NCI-H2171 (cell line): ENCODE data around the gene TSR1.
"Not testable (repeated sequence)": the region's sequence is repeated elsewhere in the genome, so short reads cannot be mapped to it uniquely, and the experiment has no call there.

ENCODE experiments used
- DNase-seq: peaks from one replicate; lab custom pipeline; 2025; lab: John Stamatoyannopoulos, UW

TSR1 gene

DNA sequence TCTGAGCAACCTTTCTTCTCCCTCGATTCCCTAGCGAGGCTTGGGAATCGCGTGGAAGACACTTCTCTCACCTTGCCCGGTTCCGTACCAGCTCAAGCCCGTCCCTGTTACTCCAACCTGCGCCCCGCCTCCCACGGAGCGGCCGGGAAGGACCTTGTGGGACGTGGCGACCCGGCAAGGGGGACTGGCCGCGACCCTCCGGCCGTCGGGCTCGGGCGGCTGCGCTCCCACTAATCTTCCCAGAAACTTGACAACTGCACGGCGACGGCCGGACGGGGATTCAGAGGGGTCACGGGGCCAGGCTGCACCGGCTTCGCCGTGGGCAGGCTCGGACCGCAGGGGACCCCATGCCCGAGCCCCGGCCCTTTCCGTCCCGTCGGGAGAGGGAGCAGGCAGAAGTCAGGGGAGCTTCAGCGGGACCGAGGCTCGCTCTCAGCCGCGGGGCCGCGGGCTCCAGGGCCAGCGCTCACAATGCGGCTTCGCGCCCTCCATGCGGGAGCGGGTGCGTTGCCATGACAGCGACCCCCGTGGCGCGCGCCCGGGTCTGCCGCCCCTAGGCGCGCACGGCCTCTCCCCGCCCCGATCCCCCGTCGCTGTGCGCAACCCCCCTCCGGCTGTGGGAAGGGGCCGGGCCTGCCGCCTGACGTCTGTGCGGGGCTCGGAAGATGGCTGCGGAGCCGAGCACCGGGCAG lies 741 bp upstream of the TSR1 start, which contains the start of gene SGSM2:
Gene SGSM2, plus strand, starts transcription at position 650 of the 692 bp plus-strand sequence. CDS start 188 bp downstream, outside the sequence.
- peak; percentile 80 for DNase-seq

DNA sequence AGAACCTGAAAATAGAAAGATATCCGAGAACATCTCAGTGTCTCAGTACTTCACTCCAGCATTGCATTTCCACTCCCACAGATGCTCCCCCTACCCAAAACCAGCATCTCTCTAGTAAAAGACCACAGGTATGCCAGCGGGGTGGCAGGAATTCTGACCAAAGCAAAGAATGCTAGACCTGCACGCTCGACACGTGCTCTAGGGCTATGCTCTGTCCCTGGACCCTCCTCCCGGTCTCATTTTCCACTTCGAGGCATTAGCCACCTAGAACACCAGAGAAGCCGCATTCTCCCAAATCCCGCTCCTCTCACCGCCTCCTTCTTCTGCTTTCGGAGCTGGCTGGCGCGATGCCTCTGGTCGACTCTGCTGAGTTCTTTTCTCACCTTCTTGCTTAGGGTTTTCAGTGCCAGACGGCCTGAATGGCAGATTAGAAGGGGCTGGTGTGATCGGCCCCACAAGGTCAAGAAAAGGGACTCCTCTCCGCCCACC lies 487 bp downstream of the TSR1 start:
- DNase-seq, result no peak

DNA sequence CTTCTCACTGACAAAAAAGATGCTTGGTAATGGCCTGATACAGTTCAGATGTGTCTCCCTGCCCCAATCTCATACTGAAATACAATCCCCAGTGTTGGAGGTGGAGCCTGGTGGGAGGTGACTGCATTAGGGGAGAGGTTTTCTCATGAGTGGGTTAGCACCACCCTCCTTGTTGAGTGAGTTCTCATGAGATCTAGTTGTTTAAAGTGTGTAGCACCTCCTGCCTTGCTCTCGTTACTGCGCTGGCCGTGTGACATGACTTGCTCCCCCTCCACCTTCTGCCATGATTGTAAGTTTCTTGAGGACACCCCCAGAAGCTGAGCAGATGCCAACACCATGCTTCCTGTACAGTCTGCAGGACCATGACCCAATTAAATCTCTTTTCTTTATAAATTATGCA lies 5.0 kb downstream of the TSR1 start:
- DNase-seq, result no peak

DNA sequence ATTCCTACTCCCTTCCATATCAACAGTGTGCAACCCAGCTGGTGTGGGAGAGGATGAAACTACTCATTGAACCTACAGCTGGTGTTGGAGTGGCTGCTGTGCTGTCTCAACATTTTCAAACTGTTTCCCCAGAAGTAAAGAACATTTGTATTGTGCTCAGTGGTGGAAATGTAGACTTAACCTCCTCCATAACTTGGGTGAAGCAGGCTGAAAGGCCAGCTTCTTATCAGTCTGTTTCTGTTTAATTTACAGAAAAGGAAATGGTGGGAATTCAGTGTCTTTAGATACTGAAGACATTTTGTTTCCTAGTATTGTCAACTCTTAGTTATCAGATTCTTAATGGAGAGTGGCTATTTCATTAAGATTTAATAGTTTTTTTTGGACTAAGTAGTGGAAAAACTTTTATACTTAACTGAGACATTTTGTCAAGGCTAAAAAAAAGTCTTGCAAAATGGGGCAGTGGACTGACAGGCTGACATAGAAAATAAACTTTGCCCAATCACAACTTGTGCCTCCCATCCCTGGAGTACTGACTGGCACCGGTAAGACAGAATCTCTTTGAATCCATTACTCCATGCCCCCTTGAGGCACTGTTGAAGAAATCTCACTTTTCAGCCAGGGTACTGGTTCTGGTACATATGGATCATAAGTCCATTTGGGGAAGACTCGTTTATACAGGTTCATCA lies 12.5 kb downstream of the TSR1 start:
- DNase-seq, result no peak

DNA sequence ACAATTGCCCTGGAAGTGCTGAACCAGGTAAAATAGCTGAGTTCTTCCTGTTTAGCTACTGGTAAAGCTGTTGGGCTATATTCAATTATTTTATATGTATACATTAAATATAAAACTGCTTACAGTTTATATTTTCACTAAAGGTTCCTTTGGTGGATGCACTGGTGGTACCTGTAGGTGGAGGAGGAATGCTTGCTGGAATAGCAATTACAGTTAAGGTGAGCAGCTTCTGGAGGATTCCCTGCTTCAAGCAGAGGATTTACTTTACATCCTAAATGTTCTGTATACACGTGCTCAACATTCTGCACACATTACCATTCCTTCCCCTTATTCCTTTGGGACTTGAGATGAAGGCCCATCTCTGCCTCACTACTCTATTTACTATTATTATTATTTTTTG lies 14.9 kb downstream of the TSR1 start:
- DNase-seq, result no peak

DNA sequence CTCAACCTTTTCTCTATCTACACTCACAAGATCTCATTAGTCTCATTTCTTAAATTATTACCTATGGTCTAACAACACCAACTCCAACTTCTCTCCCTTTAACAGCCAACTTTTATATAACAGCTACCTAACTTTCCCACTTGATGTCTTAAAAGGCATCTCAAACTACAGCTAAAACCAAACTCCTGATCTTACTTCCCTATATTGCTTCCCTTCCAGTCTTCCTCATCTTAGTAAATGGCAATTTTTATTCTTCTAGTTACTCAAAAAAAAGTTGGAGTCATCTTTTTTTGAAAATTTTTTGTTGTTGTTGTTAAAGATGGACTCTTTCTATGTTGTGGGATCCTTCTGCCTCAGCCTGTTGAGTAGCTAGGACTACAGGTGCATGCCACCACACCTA lies 17.2 kb downstream of the TSR1 start:
- no peak for DNase-seq

DNA sequence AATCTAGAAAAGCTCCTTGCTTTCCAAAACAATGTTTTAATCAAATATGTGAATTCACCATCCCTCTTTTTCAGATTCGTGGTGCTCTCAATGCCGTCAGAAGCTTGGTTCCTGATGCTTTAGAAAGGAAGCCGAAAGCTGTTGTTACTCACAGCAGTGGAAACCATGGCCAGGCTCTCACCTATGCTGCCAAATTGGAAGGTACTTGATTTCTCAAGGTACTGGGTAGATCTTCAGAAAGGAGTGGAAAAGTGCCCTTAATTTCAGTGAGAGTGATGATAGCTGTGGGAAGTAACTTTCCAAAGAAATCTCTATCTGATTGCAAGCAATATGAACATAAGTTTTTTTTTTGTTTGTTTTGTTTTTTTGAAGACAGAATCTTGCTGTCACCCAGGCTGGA lies 18.5 kb downstream of the TSR1 start:
- no peak for DNase-seq

DNA sequence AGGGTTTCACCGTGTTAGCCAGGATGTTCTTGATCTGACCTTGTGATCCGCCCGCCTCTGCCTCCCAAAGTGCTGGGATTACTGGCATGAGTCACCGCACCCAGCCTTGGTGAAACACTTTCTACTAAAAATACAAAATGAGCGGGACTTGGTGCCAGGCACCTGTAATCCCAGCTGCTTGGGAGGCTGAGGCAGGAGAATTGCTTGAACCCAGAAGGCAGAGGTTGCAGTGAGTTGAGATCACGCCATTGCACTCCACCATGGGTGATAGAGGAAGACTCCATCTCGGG lies 19.4 kb downstream of the TSR1 start:
- DNase-seq, result not testable (repeated sequence)

DNA sequence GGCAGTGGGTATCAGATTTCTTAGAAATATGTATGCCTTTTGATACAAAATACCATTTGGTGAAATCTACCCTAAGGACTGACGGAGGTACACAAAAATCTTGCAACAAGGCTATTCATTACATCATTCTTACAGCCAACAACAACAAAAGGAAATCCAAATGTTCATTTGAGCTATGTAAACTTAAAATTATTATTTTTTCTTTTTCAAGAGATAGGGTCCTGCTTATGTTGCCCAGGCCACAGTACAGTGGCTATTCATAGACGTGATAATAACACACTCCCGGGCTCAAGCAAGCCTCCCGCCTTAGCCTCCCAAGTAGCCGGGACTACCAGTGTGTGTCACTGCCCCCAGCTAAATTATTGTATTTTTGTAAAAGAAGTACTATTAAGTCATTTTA lies 23.5 kb downstream of the TSR1 start:
- no peak for DNase-seq

DNA sequence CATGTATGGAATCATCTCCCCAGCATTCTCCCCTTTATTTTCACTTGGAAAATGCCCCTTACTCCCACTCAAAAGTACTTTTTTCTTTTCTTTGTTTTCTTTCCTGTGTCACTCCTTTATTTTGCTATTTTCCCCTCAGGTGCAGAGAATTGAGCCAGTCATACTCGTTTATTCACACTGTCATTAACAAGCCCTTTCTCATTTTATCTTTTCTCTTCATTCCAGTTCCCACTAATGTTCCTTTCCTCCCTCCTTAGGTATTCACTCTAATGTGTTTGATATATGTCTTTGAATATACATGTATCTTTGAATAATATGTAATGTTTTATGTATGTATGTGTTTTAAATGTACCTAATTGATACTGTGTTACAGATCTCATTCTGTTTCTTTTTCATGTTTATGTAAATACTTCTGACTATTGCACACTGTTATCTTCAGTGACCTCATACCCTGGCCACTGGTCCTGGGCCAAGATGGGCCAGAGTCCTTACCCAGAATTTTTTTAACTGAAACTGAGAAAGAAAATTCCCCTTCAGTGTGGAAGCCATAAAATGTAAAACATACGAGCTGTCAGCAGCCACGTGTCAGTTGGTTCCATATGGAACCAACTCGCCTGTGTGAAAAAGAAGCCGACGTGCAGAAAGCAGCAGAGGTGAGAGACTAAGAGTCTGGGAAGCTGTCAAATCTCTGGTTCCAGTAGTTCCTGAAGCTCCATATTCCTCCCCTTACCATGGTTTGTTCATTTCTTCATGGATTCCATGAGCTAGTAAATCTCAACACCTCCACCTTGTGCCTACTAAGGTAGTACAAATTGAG lies 26.7 kb downstream of the TSR1 start:
- peak; percentile 14 for DNase-seq

DNA sequence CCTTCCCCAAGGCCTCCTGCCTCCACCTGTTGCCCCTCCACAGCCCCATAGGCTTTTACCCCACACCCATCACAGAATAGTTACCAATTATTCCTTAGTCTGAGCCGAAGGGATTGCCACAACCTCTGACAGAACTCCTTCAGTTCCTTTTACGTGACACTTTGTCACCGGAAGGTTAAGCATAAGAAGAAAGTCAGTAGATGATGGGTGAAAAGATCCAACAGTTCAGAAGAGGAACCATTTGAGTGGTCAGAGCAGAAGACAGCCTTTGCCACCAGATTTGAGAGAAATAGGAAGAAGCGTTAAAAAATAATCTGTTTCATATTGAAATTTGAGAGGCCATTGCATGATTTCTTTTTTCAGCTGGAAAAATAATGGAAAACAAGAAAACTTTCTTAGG lies 31.3 kb downstream of the TSR1 start:
- DNase-seq, result no peak

DNA sequence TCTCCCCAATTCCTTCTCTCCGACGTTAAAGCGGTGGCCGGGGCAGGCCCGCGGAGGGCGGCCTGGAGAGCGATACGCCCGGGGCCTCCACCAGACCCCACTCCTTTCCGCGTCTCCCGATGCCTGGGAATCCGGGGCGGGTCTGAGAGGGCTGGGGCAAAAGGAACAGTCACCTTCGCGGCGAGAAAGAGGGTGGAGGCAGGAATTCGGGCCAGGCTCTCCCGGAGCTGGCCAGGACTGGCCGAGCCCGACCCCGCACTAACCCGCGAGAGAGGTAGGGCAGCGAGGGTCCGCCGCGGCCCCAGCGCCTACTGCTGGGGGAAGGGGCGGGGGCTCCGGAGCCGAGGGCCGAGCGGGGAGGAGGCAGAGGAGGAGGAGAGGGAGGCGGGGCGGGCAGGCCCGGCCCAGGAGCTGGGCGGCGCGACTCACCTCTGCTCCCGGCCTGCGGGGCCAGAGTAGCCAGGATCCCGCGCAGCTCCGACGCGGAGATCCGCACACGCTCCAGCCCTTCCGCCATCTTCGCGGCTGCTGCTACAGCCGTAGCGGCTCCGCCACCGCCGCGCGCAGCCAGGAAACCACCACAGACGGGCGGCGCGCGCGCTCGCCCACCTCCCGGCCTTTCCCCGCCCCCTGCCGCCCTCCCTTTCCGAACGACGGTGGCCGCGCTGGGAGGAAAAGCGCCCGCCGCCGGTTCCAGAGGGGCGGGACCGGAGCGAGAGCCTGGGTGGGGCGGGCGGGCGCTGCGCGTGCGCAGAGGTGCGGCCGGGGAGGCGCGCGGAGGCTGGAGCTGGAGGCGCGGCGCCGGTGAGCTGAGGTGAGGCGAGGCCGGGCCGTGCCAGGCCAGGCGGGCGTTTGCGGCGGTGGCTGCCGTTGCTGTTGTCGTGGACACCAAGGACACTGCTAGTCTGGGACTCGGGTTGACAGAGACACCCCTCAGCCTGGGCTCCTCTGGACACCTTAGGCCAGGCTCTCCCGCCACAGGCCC lies 32.8 kb downstream of the TSR1 start, which contains the start of the genes SMG6 and SRR:
Gene SMG6, minus strand, starts transcription at position 582 of the 985 bp plus-strand sequence. Its CDS starts 65 bp downstream, at position 517.
Gene SRR, plus strand, starts transcription at position 747 of the 985 bp plus-strand sequence. CDS start 11,611 bp downstream, outside the sequence.
- DNase-seq, result peak; percentile 88

DNA sequence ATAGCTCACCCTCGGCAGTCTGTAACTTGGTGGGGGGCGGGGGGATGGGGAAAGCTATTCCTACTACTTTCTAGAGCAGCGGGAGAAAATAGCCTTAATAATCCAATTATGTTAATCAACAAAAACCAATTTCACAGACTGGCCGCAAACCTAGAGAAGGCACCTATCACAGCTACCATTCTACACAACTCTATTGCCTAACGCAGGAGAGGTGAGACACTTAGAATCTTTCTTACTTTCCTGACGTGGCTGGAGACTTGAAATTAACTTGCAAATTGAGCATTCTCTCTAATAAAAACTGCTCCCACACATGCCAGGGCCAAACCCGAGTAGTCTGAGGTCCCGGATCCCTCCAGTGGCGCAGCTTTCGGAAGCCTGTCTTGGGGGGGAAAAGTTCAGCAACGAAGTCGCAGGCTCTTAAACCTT lies 33.5 kb downstream of the TSR1 start:
- no peak for DNase-seq

DNA sequence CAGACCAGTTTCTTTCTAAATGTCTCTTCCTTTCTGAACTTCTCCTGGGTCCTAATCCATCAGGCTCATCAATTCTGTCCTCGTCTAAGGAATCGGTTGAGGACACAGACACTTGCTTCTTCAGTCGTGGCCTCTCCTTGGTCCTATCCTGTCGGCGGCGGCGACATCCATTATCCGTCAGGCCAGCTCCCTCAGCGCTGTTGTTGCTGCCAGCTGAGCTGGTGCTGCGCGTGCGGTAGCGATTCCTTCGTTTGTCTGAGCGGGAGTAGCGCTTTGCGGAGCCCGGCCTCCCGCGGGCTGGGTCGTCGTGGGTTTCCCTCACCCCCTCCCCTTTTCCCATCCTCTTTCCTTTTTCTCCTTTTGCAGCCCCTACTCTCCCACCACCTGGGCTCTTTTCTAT lies 36.5 kb downstream of the TSR1 start:
- DNase-seq, result no peak

DNA sequence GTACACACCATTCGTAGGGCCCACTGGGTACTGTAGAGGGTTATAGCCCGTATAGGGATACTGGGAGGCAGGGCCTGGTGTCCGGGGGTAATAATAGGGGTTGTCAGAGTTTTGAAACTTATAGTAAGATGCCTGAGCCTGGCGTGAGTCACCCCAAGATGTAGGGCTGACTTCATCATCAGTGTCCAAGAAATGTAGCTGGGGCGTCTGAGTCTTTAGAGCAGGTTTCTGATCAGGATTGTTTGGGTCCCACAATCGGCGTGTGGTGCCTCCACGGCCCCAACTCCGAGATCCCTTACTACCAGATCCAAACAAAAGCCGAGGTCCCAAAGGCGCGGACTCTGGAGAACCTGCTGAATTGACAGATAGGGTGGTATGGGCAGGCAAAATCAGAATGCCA lies 37.1 kb downstream of the TSR1 start:
- DNase-seq, result no peak

DNA sequence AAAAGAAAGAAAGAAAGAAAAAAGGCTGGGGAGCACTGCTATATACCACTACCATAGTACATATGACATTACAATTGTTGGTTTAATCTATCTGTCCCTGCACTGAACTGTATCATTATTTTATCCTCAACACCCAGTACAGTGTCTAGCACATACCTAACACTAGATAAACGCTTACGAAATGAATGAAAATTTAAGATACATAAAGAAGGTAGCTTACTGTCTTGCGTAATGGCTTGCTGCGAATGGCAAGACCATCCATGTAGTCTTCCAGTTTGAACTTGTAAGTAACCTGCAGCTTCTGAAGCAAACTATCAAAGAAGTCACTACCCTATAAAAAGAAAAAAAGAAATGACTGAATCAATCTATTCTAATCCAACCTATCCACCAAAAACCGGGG lies 39.2 kb downstream of the TSR1 start:
- no peak for DNase-seq

DNA sequence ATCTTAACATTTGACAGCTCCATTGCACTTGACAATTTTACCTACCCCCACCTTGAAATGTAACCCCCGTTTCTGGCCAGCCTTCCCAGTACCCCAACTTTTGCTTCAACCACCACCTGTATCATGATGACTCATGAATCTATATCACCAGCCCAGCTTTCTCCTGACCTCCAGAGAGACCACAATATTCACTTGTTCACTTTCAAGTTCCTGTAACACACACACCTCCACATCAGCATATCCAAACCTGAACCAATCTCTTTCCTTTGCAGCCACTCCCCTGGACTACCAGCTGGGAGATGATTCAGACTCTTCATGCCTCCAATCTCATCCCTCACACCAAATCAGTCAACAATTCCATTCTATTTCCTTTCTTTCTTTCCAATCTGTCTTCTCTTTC lies 40.7 kb downstream of the TSR1 start:
- DNase-seq, result no peak

DNA sequence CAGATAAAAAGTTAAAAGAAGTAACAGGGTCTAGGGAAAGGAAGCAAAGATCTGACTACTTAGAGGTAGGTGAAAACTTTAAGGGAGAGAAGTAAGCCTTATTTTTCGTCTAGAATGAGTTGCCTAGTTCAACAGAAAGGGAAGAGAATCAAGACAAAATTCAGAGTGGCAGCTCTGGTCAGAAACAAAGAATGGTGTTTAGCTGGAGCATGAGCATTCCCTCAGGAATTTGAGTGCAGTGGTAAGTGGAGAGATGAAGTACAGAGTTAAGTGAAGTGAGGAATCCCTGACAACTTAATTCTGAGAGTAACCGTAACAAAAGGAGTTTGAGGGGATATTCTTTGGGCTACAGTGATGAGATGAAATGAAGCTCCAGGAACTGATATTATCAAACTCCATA lies 44.2 kb downstream of the TSR1 start:
- no peak for DNase-seq

DNA sequence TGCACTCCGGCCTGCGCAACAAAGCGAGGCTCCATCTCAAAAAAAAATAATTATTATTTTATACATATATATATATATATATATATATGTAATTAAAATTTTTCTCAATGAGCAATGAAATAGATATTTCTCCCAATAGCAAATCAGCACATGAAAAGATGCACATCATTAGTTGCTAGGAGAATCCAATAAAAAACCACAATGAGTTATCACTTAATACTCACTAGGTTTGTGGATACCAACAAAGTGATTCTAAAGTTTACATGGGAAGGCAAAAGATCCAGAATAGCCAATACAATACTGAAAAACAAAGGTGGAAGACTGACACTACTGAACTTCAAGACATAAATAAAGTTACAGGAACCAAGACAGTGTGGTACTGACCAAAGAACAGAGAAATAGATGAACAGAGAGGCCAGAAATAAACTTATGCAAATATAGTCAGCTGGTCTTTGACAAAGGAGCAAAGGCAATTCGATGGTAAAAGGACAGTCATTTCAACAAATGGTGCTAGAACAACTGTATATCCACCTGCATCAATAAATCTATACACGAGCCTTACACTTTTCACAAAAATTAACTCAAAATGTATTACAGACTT lies 46.3 kb downstream of the TSR1 start:
- DNase-seq, result no peak

DNA sequence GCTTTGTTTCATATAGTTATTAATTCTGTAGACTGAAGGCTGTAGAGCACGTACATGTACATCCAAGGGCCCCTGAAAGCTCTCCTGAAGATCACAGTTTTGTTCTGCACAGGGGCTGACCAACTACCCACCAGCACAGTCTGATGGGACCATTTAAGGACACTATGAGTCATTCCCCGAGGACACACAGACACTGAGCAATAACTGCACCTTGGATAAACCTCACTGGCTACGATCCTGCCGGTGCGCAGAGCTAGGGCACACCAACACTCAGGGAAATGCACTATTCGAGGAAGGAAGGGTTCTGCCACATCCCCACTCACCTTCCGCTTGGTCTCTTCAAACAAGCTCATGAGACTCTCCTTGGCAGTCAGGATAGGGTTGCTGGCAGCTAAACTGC lies 53.0 kb downstream of the TSR1 start:
- no peak for DNase-seq

DNA sequence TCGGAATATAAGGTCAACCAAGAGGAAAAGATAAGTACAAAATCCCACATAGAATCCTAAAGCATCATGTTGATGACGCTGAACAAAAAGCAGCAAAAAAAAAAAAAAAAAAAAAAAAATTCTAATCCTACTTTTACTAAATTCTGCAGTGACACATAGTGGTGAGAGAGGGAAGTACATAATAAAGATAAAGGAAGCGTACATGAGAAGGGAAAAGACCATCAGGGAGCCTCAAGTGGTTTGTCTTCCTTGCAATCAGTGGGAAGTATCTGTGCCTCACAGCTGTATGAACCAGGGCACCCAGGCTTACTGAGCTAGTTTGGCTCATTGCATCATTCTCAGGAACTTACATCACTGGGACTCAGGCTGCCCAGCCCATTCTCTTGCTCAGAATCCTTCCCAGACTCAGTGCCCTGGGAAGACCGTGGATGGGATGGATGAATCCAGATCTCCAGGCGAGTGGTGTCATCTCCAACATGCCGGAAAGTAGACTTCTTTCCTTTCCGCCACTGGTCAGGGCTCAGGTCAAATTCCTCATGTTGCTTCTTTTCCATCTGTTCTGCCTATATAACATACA lies 53.9 kb downstream of the TSR1 start:
- DNase-seq, result peak; percentile 53
